Parietal lobe (tissue), 1 donor: ENCODE data around the gene SLFNL1. TPM values are rescaled to one million over a fixed set of nuclear protein-coding genes. Genes with fewer than 3 reads are reported as not detected.

ENCODE experiments used
- total RNA-seq: library from RNA; depleted of rRNA; stranded (reverse); fragments of >200 nt; gene quantifications from one replicate; pipeline ENCODE4 v1.2.3, GENCODE V29; 2014

SLFNL1 gene
- total RNA-seq: 4.4 TPM

DNA sequence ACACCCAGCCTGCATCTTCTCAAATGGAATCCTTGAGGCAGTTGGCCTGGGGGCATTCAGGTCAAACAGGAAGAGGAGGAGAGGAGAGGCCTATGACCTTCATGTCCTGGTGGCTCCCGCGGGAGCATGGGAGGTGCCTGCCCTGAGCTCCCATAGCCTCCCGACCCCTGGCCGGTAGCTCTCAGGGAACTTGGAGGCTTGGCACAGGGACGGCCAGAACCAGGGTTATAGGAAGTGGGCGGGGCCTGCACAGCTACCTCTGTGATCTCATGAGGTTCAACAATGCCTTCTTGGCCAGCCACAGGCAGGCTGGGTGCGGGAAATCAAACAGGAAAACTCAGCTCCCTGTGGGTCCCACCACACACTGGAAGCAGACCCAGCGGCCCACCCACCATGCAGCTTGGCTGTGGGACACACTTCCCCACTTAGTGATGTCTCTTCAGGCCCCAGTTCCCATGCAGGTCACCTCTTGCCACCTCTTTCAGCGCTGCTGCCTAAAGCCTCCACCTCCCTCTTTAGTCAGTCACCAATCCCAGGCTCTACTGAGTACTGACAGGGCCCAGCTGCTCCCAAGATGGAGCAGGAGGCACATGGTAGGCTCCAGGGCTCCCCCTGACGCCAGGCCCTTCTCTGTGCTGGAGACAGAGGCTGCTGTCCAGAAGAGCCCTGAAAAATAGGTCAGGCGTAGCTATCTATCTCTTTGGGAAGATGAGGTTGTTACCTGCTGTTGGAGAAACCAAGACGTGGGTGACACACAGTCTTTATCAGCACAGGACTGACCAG is at the start of gene SLFNL1:
Gene SLFNL1, minus strand, starts transcription at position 200 of the 783 bp plus-strand sequence. CDS start 1,065 bp downstream, outside the sequence.

DNA sequence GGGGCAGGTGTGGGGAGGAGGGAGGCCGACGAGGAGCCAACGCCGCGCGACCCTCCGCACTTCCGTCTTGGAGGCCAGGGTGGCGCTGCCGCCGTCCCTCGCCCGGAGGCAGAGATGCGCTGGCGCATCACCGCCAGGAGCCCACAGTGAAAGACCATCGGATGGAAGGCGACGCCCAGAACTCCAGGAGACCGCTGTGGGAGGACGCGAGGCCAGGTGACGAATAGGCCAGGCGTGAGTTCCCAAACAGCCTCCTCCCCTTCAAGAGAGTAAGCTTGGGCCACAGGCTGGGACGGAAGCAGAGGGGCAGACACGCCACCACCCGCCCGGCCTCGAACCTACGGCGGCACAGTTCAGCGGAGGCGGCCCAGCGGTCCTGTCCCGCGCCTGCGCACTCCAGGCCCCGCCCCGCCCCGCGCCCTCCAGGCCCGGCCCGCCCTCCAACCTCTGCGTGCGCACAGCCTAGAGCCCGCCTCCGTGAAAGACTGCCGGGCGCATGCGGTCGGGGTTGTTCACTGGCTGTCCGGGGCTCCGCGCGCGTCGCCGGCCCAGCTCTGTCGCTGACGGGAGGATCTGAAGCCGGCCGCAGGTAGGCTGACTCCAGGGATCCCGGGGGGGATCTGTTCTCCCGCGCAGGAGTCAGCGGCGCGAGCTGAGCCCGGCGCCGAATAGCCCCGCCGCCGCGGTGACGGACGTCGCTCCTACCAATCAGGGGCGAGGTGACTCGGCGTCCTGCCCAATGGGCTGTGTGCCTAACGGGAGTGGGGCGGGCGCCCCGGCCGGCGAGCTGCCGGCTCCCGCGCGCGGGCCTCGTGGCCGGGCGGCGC is 42.1 kb downstream of the SLFNL1 start, which contains the start of gene CTPS1:
Gene CTPS1, plus strand, starts transcription at position 456 of the 827 bp plus-strand sequence. CDS start 3,595 bp downstream, outside the sequence.

Other genes with a start within 250 kb of the SLFNL1 start
- gene KCNQ4, start 237.9 kb downstream of the SLFNL1 start, total RNA-seq: 1.9 TPM
- gene CITED4, start 159.4 kb downstream of the SLFNL1 start, total RNA-seq: 0.63 TPM
- gene CTPS1, start 42.0 kb downstream of the SLFNL1 start, total RNA-seq: 22.8 TPM
- gene SCMH1, start 220.6 kb upstream of the SLFNL1 start, total RNA-seq: 145 TPM